Esophagus squamous epithelium (tissue), 5 donors: ENCODE results near the gene TGM6. TPM values are rescaled to one million over a fixed set of nuclear protein-coding genes. Genes with fewer than 3 reads are reported as not detected.

Source experiments
- DNase-seq: peaks from one replicate; lab custom pipeline; 2025; lab: John Stamatoyannopoulos, UW
- H3K27ac ChIP-seq, 4 donors: fragments of 200-600 bp; sonication (generic); one replicate each; pipeline ENCODE4 v1.5.1; 2016 to 2019; ENCODE audit warnings: mild to moderate bottlenecking in 1 of 4
- H3K27me3 ChIP-seq, 4 donors: fragments of 200-600 bp; sonication (generic); 1 replicate in 3 of 4; 2 replicates in 1 of 4; pipeline versions ENCODE4 v1.5.1 to v1.6.0; 2017 to 2021; ENCODE audit warnings: antibody characterized with exemption in 1 of 4
- H3K36me3 ChIP-seq, 3 donors: fragments of 200-600 bp; sonication (generic); one replicate each; pipeline ENCODE4 v1.5.1; 2016 to 2019
- H3K4me1 ChIP-seq, 3 donors: fragments of 200-600 bp; sonication (generic); one replicate each; pipeline ENCODE4 v1.5.1; 2017 to 2019
- H3K4me3 ChIP-seq, 4 donors: fragments of 200-600 bp; sonication (generic); 1 replicate in 3 of 4; 2 replicates in 1 of 4; pipeline ENCODE4 v1.5.1; 2016 to 2019; ENCODE audit warnings: mild to moderate bottlenecking in 2 of 4, moderate library complexity in 1 of 4
- H3K9me3 ChIP-seq, 3 donors: fragments of 200-600 bp; sonication (generic); one replicate each; pipeline ENCODE4 v1.5.1; 2016 to 2019
- CTCF ChIP-seq, 6 experiments: fragments of 450-650 bp in 4 of 6; fragments of 200-600 bp in 2 of 6; sonication (generic) in 2 of 6; IDR thresholded peaks; one replicate each; pipeline ENCODE4 v1.5.1; 2016 to 2019; ENCODE audit warnings: antibody characterized with exemption in 6 of 6, mild to moderate bottlenecking in 4 of 6, moderate library complexity in 4 of 6
- POLR2A ChIP-seq, 4 donors: fragments of 450-650 bp; IDR thresholded peaks; one replicate each; pipeline ENCODE4 v1.6.1; 2017; ENCODE audit warnings: antibody characterized with exemption in 4 of 4, mild to moderate bottlenecking in 4 of 4, moderate library complexity in 3 of 4
- WGBS, 2 donors: methylation state at CpG; one replicate each; pipeline ENCODE4 v1.1.5; 2018; 5-methylcytosine and 5-hydroxymethylcytosine counted together
- intact Hi-C: fragments of 100-400 bp; cut with DNase I; formaldehyde crosslinking; loops from one replicate; pipeline ENCODE4 v1.15.0; 2022
- total RNA-seq, 4 donors: library from RNA; depleted of rRNA; stranded (reverse); fragments of >200 nt; gene quantifications; one replicate each; pipeline ENCODE4 v1.1.0, GENCODE V29; 2016
- donor health status: DM: yes; HTN: yes; CAD: no.

Gene TGM6
- total RNA-seq, 4 donors from 2014 or later: not detected

- Histone ChIP-seq H3K36me3 (peaks cover 8 to 37% (median 20%) of the 10 kb centered on the region in 3 donors), H3K4me1 (peaks cover 0 to 37% (median 24%) of the 10 kb centered on the region in 3 donors), H3K9me3 (no peaks in the 10 kb centered on the region), H3K27me3 (no peaks in the 10 kb centered on the region), H3K27ac (peak overlapping the region; percentile 84 to 98 (median 92)), H3K4me3 (peak overlapping the region; percentile 45 to 87 (median 76))
- WGBS, 2 donors: 0 to 1% methylated on average over 19 of the region's 19 CpGs
- intact Hi-C loops: no loop called here
- TF ChIP-seq POLR2A (IDR thresholded peaks at IDR 0.05) (no peak), CTCF (IDR thresholded peaks at IDR 0.05) (no peak)
- no peak for DNase-seq
Observed at GRCh38 chr20:2469991-2470422, 89.3 kb downstream of the TGM6 start.

GRCh38 chr20:2470423-2471193, 89.9 kb downstream of the TGM6 start, which contains the start of gene SNRPB:
Gene SNRPB (minus strand): TSS chr20:2470789. CDS start chr20:2470690, 99 bp downstream.
- DNase-seq: peak; percentile 74
- no peaks in the 10 kb centered on the region for H3K27me3 ChIP-seq
- peaks cover 5 to 31% (median 14%) of the 10 kb centered on the region in 3 donors for H3K36me3 ChIP-seq
- peak within 1 kb of the TSS; percentile 45 to 87 (median 76) for H3K4me3 ChIP-seq
- 1 to 2% methylated on average over 25 to 32 of the region's 53 CpGs for WGBS, 2 donors
- intact Hi-C loops: no loop called here
- no peaks in the 10 kb centered on the region for H3K9me3 ChIP-seq
- H3K27ac ChIP-seq: peak within 1 kb of the TSS; percentile 84 to 98 (median 92)
- peaks cover 0 to 37% (median 24%) of the 10 kb centered on the region in 3 donors for H3K4me1 ChIP-seq
- peak in 3 of 4 donors; percentile 75 to 97 (median 89) for TF ChIP-seq POLR2A (IDR thresholded peaks at IDR 0.05)
- peak in 1 of 6 experiments; percentile 19 for TF ChIP-seq CTCF (IDR thresholded peaks at IDR 0.05)

- Histone ChIP-seq H3K27ac (no peak overlapping the region), H3K36me3 (peaks cover 0 to 2% (median 0%) of the 10 kb centered on the region in 3 donors), H3K4me3 (no peak overlapping the region), H3K4me1 (peaks cover 0 to 21% (median 17%) of the 10 kb centered on the region in 3 donors), H3K27me3 (no peaks in the 10 kb centered on the region), H3K9me3 (no peaks in the 10 kb centered on the region)
- WGBS, 2 donors: 51 to 54% methylated on average over 4 of the region's 4 CpGs
- intact Hi-C loops: no loop called here
- DNase-seq: no peak
- TF ChIP-seq CTCF (IDR thresholded peaks at IDR 0.05) (no peak), POLR2A (IDR thresholded peaks at IDR 0.05) (no peak)
Observed at GRCh38 chr20:2473516-2473915, 92.8 kb downstream of the TGM6 start.

DNA sequence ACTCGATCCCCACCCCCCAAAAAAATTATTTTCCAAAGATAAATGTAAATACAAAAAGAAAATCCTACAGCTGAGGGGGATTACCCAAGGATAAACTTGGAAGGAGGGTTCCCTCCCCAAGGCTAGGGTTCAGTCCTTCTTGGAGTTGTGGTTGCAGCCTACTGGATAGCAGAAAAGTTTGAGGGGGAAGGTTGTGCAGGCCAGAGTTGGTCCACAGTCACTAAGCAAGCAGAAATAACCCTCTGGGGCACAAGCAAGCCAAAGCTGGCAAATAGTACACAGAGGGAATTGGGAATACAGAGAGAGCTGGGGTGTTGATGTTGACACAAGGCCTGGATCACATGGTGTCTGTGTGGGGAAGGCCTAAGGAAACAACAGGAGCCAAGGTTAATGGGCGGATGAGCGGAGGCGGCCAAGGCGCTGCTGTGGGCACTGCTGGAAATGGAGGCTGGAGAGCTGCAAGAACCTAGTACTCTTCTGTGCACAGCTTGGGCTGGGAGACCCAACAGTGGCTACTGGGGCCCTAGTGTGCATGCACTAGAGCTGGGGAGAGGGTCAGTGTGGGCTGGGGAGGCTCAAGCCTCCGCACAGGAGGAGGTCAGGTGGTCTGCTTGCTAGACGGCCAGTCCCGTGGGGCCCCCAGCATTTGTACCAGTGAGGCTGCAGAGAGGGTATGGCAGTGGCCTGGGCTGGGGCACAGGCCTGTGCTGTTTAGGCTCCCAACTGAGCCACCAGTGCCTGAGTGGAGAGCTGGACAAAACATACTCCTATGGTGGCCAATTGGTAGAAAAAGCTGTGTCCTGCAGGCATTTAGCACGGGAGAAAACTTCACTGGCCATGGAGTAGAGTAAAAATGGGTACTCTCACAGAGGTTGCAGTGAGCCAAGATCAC, 95.4 kb downstream of the TGM6 start:
- Histone ChIP-seq H3K27me3 (no peaks in the 10 kb centered on the region), H3K27ac (no peak overlapping the region), H3K36me3 (peaks cover 0 to 18% (median 0%) of the 10 kb centered on the region in 3 donors), H3K4me3 (no peak overlapping the region), H3K9me3 (no peaks in the 10 kb centered on the region), H3K4me1 (peaks cover 0 to 5% (median 4%) of the 10 kb centered on the region in 3 donors)
- intact Hi-C loops: no loop called here
- DNase-seq: no peak
- TF ChIP-seq POLR2A (IDR thresholded peaks at IDR 0.05) (no peak), CTCF (IDR thresholded peaks at IDR 0.05) (no peak)
- WGBS, 2 donors: 87 to 96% methylated on average over 6 to 7 of the region's 9 CpGs
